K562 (cell line): ENCODE results near the gene ARID5B. TPM values are rescaled to one million over a fixed set of nuclear protein-coding genes. Genes with fewer than 3 reads are reported as not detected.

Experiments used
- ATAC-seq: fragments of 200-7000 bp; cut with Tn5 transposase; 3 replicates; pipeline ENCODE4 v1.9.1; 2020; ENCODE audit warnings: moderate library complexity
- BruUV-seq: library from RNA; stranded (reverse); fragments of 400-500 nt; replicated peaks from 2 replicates; lab custom pipeline; 2021; lab: Mats Ljungman, UMichigan
- CTCF ChIA-PET: fragments of 300-600 bp; formaldehyde crosslinking; extraction: SDS; loops from one replicate; lab custom pipeline; 2021; ENCODE audit warnings: low intra/inter-chr PET ratio; lab: Yijun Ruan, JAX
- POLR2A ChIA-PET: fragments of 300-600, 350-650 bp; sonication (Branson Sonifier 250); formaldehyde crosslinking; extraction: SDS; loops from one replicate; lab custom pipeline; 2021; ENCODE audit warnings: antibody characterized with exemption, inconsistent platforms; lab: Yijun Ruan, JAX
- DNase-seq, 4 experiments: peaks; one replicate each; pipeline versions ENCODE4 v3.0.0 to v3.0.0-alpha.2; 2011 to 2018; ENCODE audit warnings: low spot score in 3 of 4, mixed read lengths in 3 of 4; ENCODE audit errors: extremely low read depth in 1 of 4
- FAIRE-seq: peaks from 2 replicates; lab custom pipeline; 2011; peaks lifted over from hg19 to GRCh38; lab: Jason Lieb, UNC
- H2AFZ ChIP-seq: 2 replicates; pipeline ENCODE4 v1.6.0; 2011; ENCODE audit warnings: low read depth, low read length, control low read depth, inconsistent platforms
- H3K27ac ChIP-seq: fragments of 200-600 bp; 3 replicates; pipeline ENCODE4 v1.8.0; 2011; ENCODE audit warnings: low read depth, mild to moderate bottlenecking, control low read depth, inconsistent platforms, low read length, moderate library complexity, mixed read lengths; ENCODE audit errors: extremely low read depth
- H3K27me3 ChIP-seq, 2 experiments: fragments of 300-600 bp in 1 of 2; 2 replicates in 1 of 2; 3 replicates in 1 of 2; pipeline versions ENCODE4 v1.6.0 to v1.8.0; 2011; ENCODE audit warnings: inconsistent platforms in 2 of 2, low read length in 2 of 2, mild to moderate bottlenecking in 1 of 2, mixed read lengths in 1 of 2, moderate library complexity in 1 of 2; ENCODE audit not compliant: control insufficient read depth in 2 of 2, insufficient read depth in 2 of 2
- H3K36me3 ChIP-seq: fragments of 300-600 bp; 3 replicates; pipeline ENCODE4 v1.8.0; 2011; ENCODE audit warnings: mild to moderate bottlenecking, low read length, inconsistent platforms; ENCODE audit not compliant: control insufficient read depth, insufficient read depth
- H3K4me1 ChIP-seq, 2 experiments: fragments of 200-600 bp in 1 of 2; replicated peaks in 1 of 2; 2 replicates in 1 of 2; 3 replicates in 1 of 2; pipeline versions ENCODE4 v1.5.1 to v1.8.0; 2011; ENCODE audit warnings: inconsistent platforms in 2 of 2, low read length in 2 of 2, mild to moderate bottlenecking in 1 of 2, mixed read lengths in 1 of 2, moderate library complexity in 1 of 2; ENCODE audit not compliant: control insufficient read depth in 2 of 2, insufficient read depth in 2 of 2
- H3K4me2 ChIP-seq: 2 replicates; pipeline ENCODE4 v1.6.1; 2011; ENCODE audit warnings: low read length, control low read depth, inconsistent platforms, mixed read lengths; ENCODE audit not compliant: insufficient read depth
- H3K4me3 ChIP-seq: fragments of 200-600 bp; sonication (generic), shearing (Covaris generic); 2 replicates; pipeline ENCODE4 v1.5.1; 2016; ENCODE audit warnings: control low read depth, inconsistent platforms
- H3K79me2 ChIP-seq: fragments of 200-600 bp; 3 replicates; pipeline ENCODE4 v1.8.0; 2011; ENCODE audit warnings: low read length, inconsistent platforms; ENCODE audit not compliant: control insufficient read depth, insufficient read depth
- H3K9ac ChIP-seq, 2 experiments: 2 replicates each; pipeline versions ENCODE4 v1.6.0 to v1.6.1; 2011; ENCODE audit warnings: low read depth in 2 of 2, low read length in 2 of 2, control low read depth in 1 of 2, inconsistent platforms in 1 of 2, mild to moderate bottlenecking in 1 of 2, mixed read lengths in 1 of 2; ENCODE audit not compliant: insufficient read depth in 1 of 2
- H3K9me1 ChIP-seq: one replicate; pipeline ENCODE4 v1.6.0; 2011; ENCODE audit warnings: inconsistent platforms, mild to moderate bottlenecking, low read length, moderate library complexity; ENCODE audit not compliant: control insufficient read depth, insufficient read depth
- H3K9me3 ChIP-seq: replicated peaks from 2 replicates; pipeline ENCODE4 v1.5.1; 2011; ENCODE audit warnings: low read depth, low read length, inconsistent platforms; ENCODE audit not compliant: control insufficient read depth, insufficient read depth
- H4K20me1 ChIP-seq: replicated peaks from 2 replicates; pipeline ENCODE4 v1.6.1; 2011; ENCODE audit warnings: low read length, inconsistent platforms, mixed read lengths; ENCODE audit not compliant: control insufficient read depth, insufficient read depth
- GABPA ChIP-seq: fragments of 200-800 bp; sonication (Bioruptor generic); conservative IDR thresholded peaks from 2 replicates; pipeline ENCODE4 v1.6.1; 2016; ENCODE audit warnings: low read depth, missing genetic modification characterization, missing compliant biosample characterization
- MBD2 ChIP-seq: sonication (generic); IDR thresholded peaks from 2 replicates; pipeline ENCODE4 v1.6.1; 2016; ENCODE audit warnings: low read depth, borderline replicate concordance
- MYC ChIP-seq, 2 experiments: fragments of 250-450 bp in 1 of 2; sonication (Bioruptor Pico) in 1 of 2; IDR thresholded peaks; 2 replicates each; pipeline versions ENCODE4 v1.5.1 to v1.6.1; 2012 to 2021; ENCODE audit warnings: low read depth in 2 of 2, borderline replicate concordance in 1 of 2, improper control_type of control experiment in 1 of 2, low read length in 1 of 2, mild to moderate bottlenecking in 1 of 2, moderate library complexity in 1 of 2
- NUFIP1 ChIP-seq: fragments of 450-650 bp; IDR thresholded peaks from 2 replicates; pipeline ENCODE4 v1.6.1; 2018; ENCODE audit not compliant: partially characterized antibody
- PRPF4 ChIP-seq: fragments of 200-400 bp; formaldehyde crosslinking; IDR thresholded peaks from one replicate; pipeline ENCODE4 v1.6.1; 2017; ENCODE audit warnings: low read length, low read depth, mild to moderate bottlenecking; ENCODE audit not compliant: insufficient read depth, poor library complexity, severe bottlenecking
- RREB1 ChIP-seq: fragments of 250-450 bp; sonication (Bioruptor Pico); IDR thresholded peaks from 2 replicates; pipeline ENCODE4 v1.4.0; 2020
- SAFB ChIP-seq: fragments of 200-400 bp; formaldehyde crosslinking; IDR thresholded peaks from 2 replicates; pipeline ENCODE4 v1.6.1; 2017; ENCODE audit warnings: low read depth, low read length, borderline replicate concordance
- SMARCB1 ChIP-seq: IDR thresholded peaks from 2 replicates; pipeline ENCODE4 v1.6.1; 2011; ENCODE audit warnings: improper control_type of control experiment, low read depth; ENCODE audit not compliant: insufficient read length
- SMARCE1 ChIP-seq: fragments of 450-650 bp; IDR thresholded peaks from 2 replicates; pipeline ENCODE4 v1.7.1; 2016; ENCODE audit warnings: mild to moderate bottlenecking
- XRCC3 ChIP-seq: fragments of 450-650 bp; IDR thresholded peaks from 2 replicates; pipeline ENCODE4 v1.6.1; 2017; ENCODE audit warnings: mild to moderate bottlenecking, moderate library complexity
- ZNF41 ChIP-seq: fragments of 250-450 bp; sonication (Bioruptor Pico); conservative IDR thresholded peaks from 2 replicates; pipeline ENCODE4 v1.4.0; 2020; ENCODE audit warnings: mild to moderate bottlenecking
- ZNF586 ChIP-seq: fragments of 450-650 bp; formaldehyde crosslinking; conservative IDR thresholded peaks from 2 replicates; pipeline ENCODE4 v1.4.0; 2020; ENCODE audit warnings: mild to moderate bottlenecking, moderate library complexity
- ZNF740 ChIP-seq, 3 experiments: fragments of 200-800 bp in 1 of 3; sonication (Bioruptor generic) in 1 of 3; sonication (generic) in 1 of 3; formaldehyde crosslinking in 1 of 3; IDR thresholded peaks; 2 replicates each; pipeline versions ENCODE4 v1.6.1 to v1.8.0; 2016 to 2022; ENCODE audit warnings: mild to moderate bottlenecking in 2 of 3, missing compliant biosample characterization in 2 of 3, missing genetic modification characterization in 2 of 3, missing genetic modification reagents in 1 of 3
- WGBS: fragments of 100-300 bp; shearing (Covaris generic); methylation state at CpG from one replicate; pipeline ENCODE4 v1.1.6; 2016; ENCODE audit warnings: low coverage, mixed read lengths; ENCODE audit not compliant: insufficient coverage; ENCODE audit errors: missing lambda C conversion rate; 5-methylcytosine and 5-hydroxymethylcytosine counted together
- in situ Hi-C: fragments of 300-500 bp; cut with MboI; formaldehyde crosslinking; loops from 4 replicates; pipeline ENCODE4 v1.15.0; 2018; ENCODE audit warnings: inconsistent platforms, mixed read lengths
- intact Hi-C: fragments of 100-400 bp; cut with micrococcal nuclease; formaldehyde crosslinking; loops from 2 replicates; pipeline ENCODE4 v1.14.2; 2022
- polyA plus RNA-seq, 8 experiments: library from polyadenylated mRNA; depleted of rRNA in 4 of 8; stranded (reverse) in 5 of 8; unstranded in 3 of 8; fragments of >200 nt; fragmentation: Nextera tagmentation in 2 of 8; fragmentation: Illumina TruSeq in 1 of 8; extraction: Ambion mirVana in 2 of 8; extraction: Trizol in 1 of 8; gene quantifications; 2 replicates each; pipeline versions ENCODE4 v1.2.1 to v1.2.3, GENCODE V29; 2011 to 2014; ENCODE audit warnings: inconsistent platforms in 1 of 8, missing spikeins in 1 of 8
- total RNA-seq, 7 experiments: library from RNA; depleted of rRNA in 6 of 7; stranded (reverse); fragments of >200 nt in 6 of 7; fragmentation: Illumina TruSeq in 2 of 7; extraction: Trizol in 2 of 7; gene quantifications; 2 replicates each; pipeline versions ENCODE4 v1.2.1 to v1.2.3, GENCODE V29; 2011 to 2021; ENCODE audit warnings: low replicate concordance in 1 of 7

The ARID5B gene
- total and polyA plus RNA-seq, 9 of the 15 experiments (the other 6 are each of a cell fraction or from before 2014, with no cell fraction given), result 0.48 to 1.6 (median 0.80) TPM

- Histone ChIP-seq H3K27me3 (peaks cover 3 to 9% of the 10 kb centered on the region in 2 experiments; a peak in 2 of 5 replicates), H2AFZ (no peak overlapping the region), H3K9ac (no peak overlapping the region), H3K27ac (no peak overlapping the region), H3K4me3 (no peak overlapping the region), H3K9me3 (no peaks in the 10 kb centered on the region), H3K79me2 (no peaks in the 10 kb centered on the region), H3K4me2 (no peak overlapping the region), H3K36me3 (no peaks in the 10 kb centered on the region), H4K20me1 (no peaks in the 10 kb centered on the region), H3K9me1 (no peaks in the 10 kb centered on the region), H3K4me1 (no peaks in the 10 kb centered on the region)
- intact Hi-C loops, result no loop called here
- DNase-seq (no peak), ATAC-seq (no peak), FAIRE-seq (no peak)
- WGBS, result 30% methylated on average over 11 of the region's 11 CpGs
- in situ Hi-C loops, result no loop called here
- BruUV-seq, result no TSS peak
- POLR2A ChIA-PET, result interaction anchor here (0.6 to 1.6 kb wide), 3 partner anchors 14 to 22 kb away, joined by 3 to 6 read pairs (median 3); no protein-coding TSS in a partner anchor
- CTCF ChIA-PET, result no interaction called here
- TF ChIP-seq ZNF586 (CRISPR knock-in tag) (no peak), NUFIP1 (no peak), XRCC3 (no peak), MYC (IDR thresholded peaks at IDR 0.05; ENCODE audit: low read depth, low read length) (no peak), MYC (CRISPR knock-in tag; IDR thresholded peaks at IDR 0.05; ENCODE audit: borderline replicate concordance, low read depth) (no peak), SAFB (no peak), GABPA (tag) (no peak), PRPF4 (no peak), MBD2 (no peak), SMARCB1 (no peak), ZNF41 (CRISPR knock-in tag) (no peak), SMARCE1 (no peak), RREB1 (no peak), ZNF740 (CRISPR knock-in tag; IDR thresholded peaks at IDR 0.05) (no peak), ZNF740 (tag; IDR thresholded peaks at IDR 0.05) (no peak)
These were observed 134.9 kb downstream of the ARID5B start for GRCh38 chr10:62036186-62037081.
